ENCODE results near the gene TNFSF15.

TNFSF15 gene

DNA sequence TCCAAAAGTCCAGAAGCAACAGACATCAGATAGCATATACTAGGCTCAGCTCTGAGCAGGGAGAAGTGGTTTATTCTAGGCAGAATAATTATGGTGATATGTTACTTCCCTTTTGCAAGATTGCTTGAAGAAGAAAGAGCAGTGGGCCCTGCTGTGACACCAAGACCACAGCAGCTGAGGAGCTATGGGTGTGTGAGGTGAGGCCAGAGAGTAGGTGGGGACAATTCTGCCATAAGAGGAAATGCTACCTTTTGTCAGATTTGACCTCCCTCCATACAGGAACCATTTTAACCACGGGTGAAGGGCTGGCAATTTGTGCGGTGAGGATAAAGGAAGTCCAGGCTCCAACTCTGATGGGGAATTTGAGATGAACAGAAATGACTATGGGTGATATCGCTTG is 51.3 kb downstream of the TNFSF15 start:
- Histone ChIP-seq H3K4me3 (ENCODE audit: low read depth, low read length) (no peak overlapping the region), H3K27ac (ENCODE audit: extremely low read depth, low read depth, low read length) (no peak overlapping the region), H3K9me3 (ENCODE audit: control insufficient read depth, insufficient read depth, low read depth, low read length) (no peaks in the 10 kb centered on the region), H3K36me3 (ENCODE audit: control insufficient read depth in 2 of 2, insufficient read depth in 1 of 2, low read length in 2 of 2) (no peaks in the 10 kb centered on the region), H3K4me1 (ENCODE audit: control insufficient read depth, insufficient read depth, low read length) (no peaks in the 10 kb centered on the region)
- TF ChIP-seq ZNF776 (tag by site-specific recombination; IDR thresholded peaks at IDR 0.05; ENCODE audit: borderline replicate concordance) (no peak), ZNF843 (tag by site-specific recombination; IDR thresholded peaks at IDR 0.05) (no peak), KLF16 (tag by site-specific recombination; IDR thresholded peaks at IDR 0.05) (no peak), ZNF362 (tag by site-specific recombination; IDR thresholded peaks at IDR 0.05) (no peak), ZSCAN30 (tag by site-specific recombination; IDR thresholded peaks at IDR 0.05) (no peak), ZNF530 (tag by site-specific recombination; IDR thresholded peaks at IDR 0.05; ENCODE audit: low read depth) (no peak), ZNF785 (tag by site-specific recombination; IDR thresholded peaks at IDR 0.05) (no peak), ZNF221 (tag by site-specific recombination; IDR thresholded peaks at IDR 0.05; ENCODE audit: borderline replicate concordance) (no peak), ZNF350 (tag by site-specific recombination; IDR thresholded peaks at IDR 0.05) (no peak), ZBTB26 (tag by site-specific recombination; optimal IDR thresholded peaks at IDR 0.05) (no peak), ZSCAN23 (tag by site-specific recombination; IDR thresholded peaks at IDR 0.05) (no peak), RBAK (tag by site-specific recombination; IDR thresholded peaks at IDR 0.05) (no peak), SP7 (tag by site-specific recombination; IDR thresholded peaks at IDR 0.05) (no peak), KLF1 (tag by site-specific recombination; IDR thresholded peaks at IDR 0.05) (no peak)
- CTCF ChIA-PET = interaction anchor here (0.6 to 1.8 kb wide), 6 partner anchors 17 to 156 kb away, joined by 3 to 4 read pairs (median 3); no protein-coding TSS in a partner anchor
- POLR2A ChIA-PET = no interaction called here

DNA sequence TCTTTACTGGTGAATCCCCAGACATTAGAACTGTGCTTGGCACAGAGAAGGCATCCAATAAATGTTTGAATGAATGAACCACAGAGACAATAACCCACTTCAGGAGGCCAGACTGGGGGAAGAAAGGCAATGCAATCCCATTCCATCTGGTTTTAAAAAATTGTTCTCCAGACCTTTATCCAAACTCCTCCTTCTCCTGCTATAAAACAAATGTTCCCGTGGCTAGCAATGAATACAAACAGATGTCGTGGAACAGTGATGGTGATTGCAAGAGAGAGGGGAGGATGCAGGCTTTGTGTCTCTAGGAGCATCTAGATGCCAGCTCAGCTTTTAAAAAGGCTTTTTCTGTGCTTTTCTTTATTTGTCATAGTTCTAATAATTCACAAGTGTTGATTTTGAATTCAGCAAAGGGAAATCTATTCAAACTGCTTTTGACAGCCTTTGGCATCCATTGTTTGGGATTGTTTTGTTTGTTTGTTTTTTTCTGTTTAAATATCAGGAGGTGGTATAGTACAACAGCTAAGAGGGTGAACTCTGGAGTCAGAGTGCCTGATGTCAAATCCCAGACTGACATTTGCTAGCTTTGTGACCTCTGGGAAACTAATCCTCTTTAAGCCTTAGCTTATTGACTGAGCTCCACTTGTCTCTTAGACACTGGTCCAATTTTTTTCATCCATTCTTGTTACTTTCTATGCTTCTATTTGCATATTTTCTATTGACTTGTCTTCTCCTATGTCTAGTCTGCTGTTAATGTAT is 59.1 kb downstream of the TNFSF15 start:
- ChIA-PET POLR2A (no interaction called here), CTCF (interaction anchor here (0.9 kb wide), 1 partner anchor 79 kb away, joined by 3 read pairs; no protein-coding TSS in a partner anchor)
- Histone ChIP-seq H3K36me3 (ENCODE audit: control insufficient read depth in 2 of 2, insufficient read depth in 1 of 2, low read length in 2 of 2) (no peaks in the 10 kb centered on the region), H3K4me1 (ENCODE audit: control insufficient read depth, insufficient read depth, low read length) (no peaks in the 10 kb centered on the region), H3K4me3 (ENCODE audit: low read depth, low read length) (no peak overlapping the region), H3K9me3 (ENCODE audit: control insufficient read depth, insufficient read depth, low read depth, low read length) (no peaks in the 10 kb centered on the region), H3K27ac (ENCODE audit: extremely low read depth, low read depth, low read length) (no peak overlapping the region)
- TF ChIP-seq ZNF354C (tag by site-specific recombination; IDR thresholded peaks at IDR 0.05; ENCODE audit: borderline replicate concordance, low read depth) (no peak), ZEB2 (tag by site-specific recombination; IDR thresholded peaks at IDR 0.05) (no peak), ZNF274 (IDR thresholded peaks at IDR 0.05; ENCODE audit: low read length) (no peak), ZNF274 (tag by site-specific recombination; IDR thresholded peaks at IDR 0.05; ENCODE audit: borderline replicate concordance) (no peak), ZNF549 (tag by site-specific recombination; IDR thresholded peaks at IDR 0.05) (no peak), ZNF2 (tag by site-specific recombination; IDR thresholded peaks at IDR 0.05) (no peak), ZNF223 (tag by site-specific recombination; IDR thresholded peaks at IDR 0.05) (no peak)
